Daoy (cell line): ENCODE measurements around the gene MED15. TPM values are rescaled to one million over a fixed set of nuclear protein-coding genes. Genes with fewer than 3 reads are reported as not detected.
"Not testable (repeated sequence)": the region's sequence is repeated elsewhere in the genome, so short reads cannot be mapped to it uniquely, and the experiment has no call there.

Source experiments
- DNase-seq: peaks from one replicate; pipeline ENCODE4 v3.0.0-alpha.2; 2015; ENCODE audit warnings: low read depth
- total RNA-seq: library from RNA; depleted of rRNA; stranded (reverse); fragments of >200 nt; shearing (Covaris generic); gene quantifications from 2 replicates; pipeline ENCODE4 v1.2.3, GENCODE V29; 2014

Gene MED15
- total RNA-seq, 1 experiment from 2014 or later = 23.4 TPM

- DNase-seq = no peak
Observed at GRCh38 chr22:20584029-20584871, 76.8 kb downstream of the MED15 start.

- no peak for DNase-seq
Observed at GRCh38 chr22:20584872-20585638, 77.6 kb downstream of the MED15 start.

DNA sequence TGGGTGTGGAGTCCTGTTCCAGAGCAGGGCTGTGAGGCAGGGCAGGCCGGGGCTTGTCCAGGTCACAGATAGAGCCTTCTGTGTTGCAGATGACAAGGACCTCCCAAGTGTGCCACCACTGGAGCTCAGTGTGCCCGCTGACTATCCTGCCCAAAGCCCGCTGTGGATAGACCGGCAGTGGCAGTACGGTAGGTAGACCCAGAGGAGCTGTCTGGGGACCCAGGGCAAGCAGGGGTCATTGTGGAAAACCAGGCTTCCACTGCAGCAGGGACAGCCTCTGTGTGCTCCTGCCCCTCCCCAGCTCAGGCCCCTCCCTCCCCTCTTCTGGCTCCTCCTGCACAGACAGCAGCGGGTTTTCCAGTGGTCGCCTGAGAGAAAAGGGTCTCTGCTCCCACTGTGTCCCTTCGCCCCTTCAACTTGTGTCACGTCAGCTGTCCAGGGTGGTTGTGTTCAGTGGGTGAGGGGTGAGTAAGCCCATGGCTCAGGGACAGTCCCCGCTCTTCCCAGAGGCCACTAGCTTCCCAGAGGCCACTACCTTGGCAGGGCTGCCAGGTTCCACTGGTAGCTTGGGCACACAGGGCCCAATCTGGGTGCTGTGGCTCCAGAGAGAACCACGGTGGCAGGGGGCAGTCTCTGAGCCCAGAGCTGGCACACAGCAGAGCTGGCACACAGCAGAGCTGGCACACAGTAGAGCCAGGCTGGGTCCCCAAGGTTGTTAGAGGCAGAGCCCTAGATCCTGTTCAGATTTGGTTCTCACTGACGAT is 78.4 kb downstream of the MED15 start:
- DNase-seq = no peak

DNA sequence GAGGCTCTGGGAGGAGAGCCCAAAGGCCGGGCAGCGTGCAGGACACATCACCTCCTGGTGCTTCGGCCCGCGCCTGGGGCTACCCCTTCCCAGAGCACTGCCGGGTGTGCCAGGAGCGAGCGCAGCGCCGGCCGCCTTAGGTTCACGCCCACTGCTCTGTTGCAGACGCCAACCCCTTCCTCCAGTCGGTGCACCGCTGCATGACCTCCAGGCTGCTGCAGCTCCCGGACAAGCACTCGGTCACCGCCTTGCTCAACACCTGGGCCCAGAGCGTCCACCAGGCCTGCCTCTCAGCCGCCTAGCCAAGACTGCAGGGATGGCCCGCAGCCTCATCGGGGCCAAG is 79.0 kb downstream of the MED15 start:
- DNase-seq = no peak

DNA sequence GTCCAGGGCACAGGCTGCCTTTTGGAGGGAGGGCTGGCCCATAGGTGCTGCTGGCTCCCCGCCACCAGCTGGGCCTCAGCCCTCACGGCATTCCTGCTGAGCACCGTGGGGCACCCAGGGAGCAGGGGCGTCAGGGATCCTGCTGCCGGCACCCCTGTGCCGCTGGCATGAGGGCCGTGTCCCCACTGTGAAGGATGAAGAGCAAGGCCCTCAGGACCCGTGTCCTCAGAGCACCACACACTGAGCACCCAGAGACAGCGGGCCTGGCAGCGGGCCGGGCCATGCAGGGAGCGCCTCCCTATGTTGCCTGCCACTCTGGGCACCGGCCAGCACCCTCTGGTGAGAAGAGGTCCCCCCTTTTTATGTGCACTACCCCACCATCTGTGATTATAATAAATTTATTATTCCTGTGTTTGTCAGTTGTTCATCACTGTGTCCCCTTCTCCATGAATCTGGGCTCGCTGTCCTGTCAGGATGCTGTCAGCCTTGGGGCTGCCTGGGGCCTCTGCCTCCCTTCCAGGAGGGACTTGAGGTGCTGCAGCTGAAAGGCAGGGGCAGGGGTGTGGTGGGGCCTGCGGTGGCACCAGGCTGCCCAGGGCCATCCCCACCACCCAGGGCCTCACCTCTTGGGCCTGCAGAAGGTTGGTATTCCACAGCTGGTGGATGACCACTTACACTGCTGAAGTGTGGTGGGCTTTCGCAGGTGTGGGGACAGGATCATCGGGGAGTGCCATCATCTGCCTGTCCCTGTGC is 80.0 kb downstream of the MED15 start:
- DNase-seq = no peak

DNA sequence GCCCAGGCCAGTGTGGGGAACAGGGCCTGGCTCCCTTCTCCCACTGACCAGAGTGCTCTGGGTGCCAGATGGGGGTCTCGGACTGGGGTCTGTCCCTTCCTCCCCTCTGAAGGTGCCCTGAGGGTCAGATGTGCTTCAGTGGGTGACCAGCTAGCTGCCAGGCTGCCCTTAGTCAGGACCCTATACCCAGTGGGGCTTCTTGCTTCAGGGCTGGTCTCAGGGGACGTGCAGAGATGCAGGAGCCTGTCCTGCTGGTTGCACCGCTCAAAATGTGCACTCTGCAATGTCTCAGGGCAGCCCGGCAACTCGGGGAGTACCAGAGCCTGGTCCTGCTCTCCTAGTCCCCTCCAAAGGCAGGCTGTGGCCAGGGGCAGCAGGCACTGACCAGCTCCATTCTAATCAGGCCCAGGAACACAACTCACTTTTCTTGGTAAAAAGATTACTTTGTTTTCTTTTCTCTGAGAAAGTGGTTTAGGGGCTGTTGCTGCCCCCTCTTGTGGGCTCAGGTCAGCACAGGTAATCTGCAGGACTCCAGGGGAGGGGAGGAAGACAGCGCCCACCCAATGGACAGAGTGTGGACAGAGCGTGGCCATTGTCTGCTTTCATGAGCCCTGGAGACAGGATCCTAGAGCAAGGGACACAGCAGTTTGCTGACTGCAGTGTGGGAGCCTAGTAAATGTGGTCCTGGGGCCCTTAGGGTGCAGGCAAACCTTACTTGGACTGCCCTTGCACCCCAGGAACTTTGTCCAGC is 80.9 kb downstream of the MED15 start:
- no peak for DNase-seq

GRCh38 chr22:20588843-20589581 is 81.6 kb downstream of the MED15 start:
- DNase-seq = no peak

GRCh38 chr22:20589614-20590476 is 82.4 kb downstream of the MED15 start:
- DNase-seq = no peak

DNA sequence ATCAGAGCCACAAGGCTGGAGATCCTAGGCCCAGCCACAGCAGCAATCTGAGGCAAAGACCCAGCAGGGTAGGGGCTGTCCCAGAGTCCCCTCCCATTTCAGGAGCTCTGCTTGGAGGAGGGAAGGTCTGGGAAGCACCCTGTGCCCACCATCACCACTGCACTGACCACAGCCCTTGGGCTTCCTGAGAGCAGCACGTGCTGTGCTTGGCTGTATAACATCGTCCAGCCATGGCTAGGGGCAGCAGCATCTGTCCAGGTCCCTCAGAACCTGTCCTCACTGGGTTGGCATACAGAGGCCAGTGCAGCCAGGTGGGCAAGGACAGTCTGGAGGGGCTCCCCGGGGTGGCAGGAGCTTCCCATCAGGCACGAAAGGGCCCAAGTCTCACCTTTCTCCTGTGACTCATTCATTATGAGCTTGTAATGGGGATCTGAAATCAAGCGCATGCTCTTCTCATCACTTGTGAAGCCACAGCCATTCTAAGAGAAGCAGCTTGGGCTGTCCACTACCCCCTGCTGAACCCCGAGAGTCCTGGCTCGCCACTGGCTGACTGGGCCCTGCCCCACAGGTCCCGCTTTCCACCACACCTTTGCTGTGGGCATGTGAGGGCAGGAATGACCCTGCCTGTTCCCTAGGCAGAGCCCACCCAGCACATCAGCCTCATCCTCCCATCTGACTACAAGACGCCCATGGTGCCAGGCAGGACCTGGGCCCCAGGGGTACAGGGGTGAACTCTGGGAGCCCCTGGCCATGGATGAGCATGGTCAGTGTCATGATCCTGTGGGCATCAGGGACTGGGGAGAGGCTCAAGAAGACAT is 83.3 kb downstream of the MED15 start:
- no peak for DNase-seq

- no peak for DNase-seq
Observed at GRCh38 chr22:20591295-20591645, 83.9 kb downstream of the MED15 start.

- DNase-seq = peak; percentile 53
Observed at GRCh38 chr22:20591660-20592310, 84.4 kb downstream of the MED15 start.

GRCh38 chr22:20594038-20594437 is 86.6 kb downstream of the MED15 start:
- not testable (repeated sequence) for DNase-seq

DNA sequence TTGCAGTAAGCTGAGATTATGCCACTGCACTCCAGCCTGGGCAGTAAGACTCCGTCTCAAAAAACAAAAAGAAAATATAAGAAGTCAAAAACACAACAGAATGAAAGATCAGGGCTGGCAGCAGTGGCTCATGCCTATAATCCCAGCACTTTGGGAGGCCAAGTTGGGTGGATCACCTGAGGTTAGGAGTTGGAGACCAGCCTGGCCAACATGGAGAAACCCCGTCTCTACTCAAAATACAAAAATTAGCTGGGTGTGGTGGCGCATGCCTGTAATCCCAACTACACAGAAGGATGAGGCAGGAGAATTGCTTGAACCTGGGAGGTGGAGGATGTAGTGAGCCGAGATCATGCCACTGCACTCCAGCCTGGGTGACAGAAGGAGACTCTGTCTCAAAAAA is 87.1 kb downstream of the MED15 start:
- not testable (repeated sequence) for DNase-seq

DNA sequence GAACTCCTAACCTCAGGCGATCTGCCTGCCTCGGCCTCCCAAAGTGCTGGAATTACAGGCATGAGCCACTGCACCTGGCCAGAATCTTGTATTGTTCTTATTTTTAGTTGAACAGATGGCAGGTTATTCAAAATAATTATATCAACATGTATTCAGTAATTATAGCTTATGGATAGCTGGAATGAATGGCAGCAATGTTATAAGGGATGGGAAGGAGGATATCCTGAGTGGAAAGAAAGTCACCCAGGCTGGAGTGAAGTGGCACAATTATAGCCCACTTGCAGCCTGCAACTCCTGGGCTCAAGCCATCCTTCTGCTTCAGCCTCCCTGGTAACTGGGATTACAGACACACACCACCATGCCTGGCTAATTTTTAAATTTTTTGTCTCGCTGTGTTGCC is 88.1 kb downstream of the MED15 start:
- DNase-seq = no peak

DNA sequence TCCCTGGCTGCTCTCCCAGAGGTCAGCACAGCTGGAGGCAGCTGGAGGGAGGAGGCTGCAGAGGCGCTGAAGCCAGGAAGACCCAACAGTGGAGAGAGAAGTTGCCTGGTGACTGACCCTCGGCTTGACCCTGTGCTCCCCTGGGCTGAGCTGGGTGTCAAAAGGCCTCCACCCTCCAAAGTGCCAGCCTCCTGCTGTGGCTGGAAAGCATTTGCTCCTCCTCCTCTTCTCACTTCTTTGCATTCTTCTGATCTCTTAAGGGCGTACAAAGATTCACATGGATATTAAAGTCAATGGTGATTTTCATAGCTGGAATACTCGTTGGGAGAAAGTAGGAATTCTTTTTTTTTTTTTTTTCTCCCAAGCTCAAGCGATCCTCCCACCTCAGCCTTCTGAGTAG is 91.7 kb downstream of the MED15 start:
- no peak for DNase-seq

GRCh38 chr22:20600137-20600673 is 92.8 kb downstream of the MED15 start:
- no peak for DNase-seq

- no peak for DNase-seq
Observed at GRCh38 chr22:20601308-20601707, 93.9 kb downstream of the MED15 start.
